ENCODE measurements around the gene MAPK8IP3.

Gene MAPK8IP3

GRCh38 chr16:1680361-1680760, 25.6 kb upstream of the MAPK8IP3 start:
- DNase-seq, result no peak

- no peak for DNase-seq
Observed at GRCh38 chr16:1681032-1681431, 25.0 kb upstream of the MAPK8IP3 start.

GRCh38 chr16:1687427-1688316, 18.3 kb upstream of the MAPK8IP3 start:
- DNase-seq, result no peak

GRCh38 chr16:1688807-1689560, 17.0 kb upstream of the MAPK8IP3 start:
- no peak for DNase-seq

- DNase-seq, result no peak
Observed at GRCh38 chr16:1689853-1690252, 16.1 kb upstream of the MAPK8IP3 start.

GRCh38 chr16:1690810-1691209, 15.2 kb upstream of the MAPK8IP3 start:
- DNase-seq, result no peak

GRCh38 chr16:1691276-1691675, 14.7 kb upstream of the MAPK8IP3 start:
- DNase-seq, result no peak

- no peak for DNase-seq
Observed at GRCh38 chr16:1691956-1692355, 14.0 kb upstream of the MAPK8IP3 start.

- DNase-seq, result no peak
Observed at GRCh38 chr16:1696863-1697262, 9.1 kb upstream of the MAPK8IP3 start.

- DNase-seq, result no peak
Observed at GRCh38 chr16:1698680-1699079, 7.3 kb upstream of the MAPK8IP3 start.

GRCh38 chr16:1700246-1700645, 5.7 kb upstream of the MAPK8IP3 start:
- DNase-seq, result no peak

- no peak for DNase-seq
Observed at GRCh38 chr16:1701216-1701878, 4.6 kb upstream of the MAPK8IP3 start.

GRCh38 chr16:1705324-1705687, 689 bp upstream of the MAPK8IP3 start:
- peak; percentile 56 for DNase-seq

GRCh38 chr16:1706386-1707192, 594 bp downstream of the MAPK8IP3 start:
- DNase-seq, result peak; percentile 52

- no peak for DNase-seq
Observed at GRCh38 chr16:1707193-1707790, 1.3 kb downstream of the MAPK8IP3 start.

- DNase-seq, result no peak
Observed at GRCh38 chr16:1708083-1708767, 2.2 kb downstream of the MAPK8IP3 start.

- DNase-seq, result no peak
Observed at GRCh38 chr16:1708768-1709180, 2.8 kb downstream of the MAPK8IP3 start.

- DNase-seq, result no peak
Observed at GRCh38 chr16:1709356-1709755, 3.4 kb downstream of the MAPK8IP3 start.

GRCh38 chr16:1710811-1711507, 5.0 kb downstream of the MAPK8IP3 start:
- no peak for DNase-seq

GRCh38 chr16:1712791-1713261, 6.8 kb downstream of the MAPK8IP3 start:
- DNase-seq, result no peak

GRCh38 chr16:1713331-1713730, 7.3 kb downstream of the MAPK8IP3 start:
- DNase-seq, result no peak
